HCT116 (cell line): ENCODE measurements around the gene SERPINB13. TPM values are rescaled to one million over a fixed set of nuclear protein-coding genes. Genes with fewer than 3 reads are reported as not detected.

Experiments
- ATAC-seq: fragments of 200-7000 bp; cut with Tn5 transposase; 2 replicates; pipeline ENCODE4 v1.9.1; 2020; ENCODE audit warnings: mild to moderate bottlenecking, moderate library complexity
- BruUV-seq: library from RNA; stranded (reverse); fragments of 400-500 nt; replicated peaks from 2 replicates; lab custom pipeline; 2021; lab: Mats Ljungman, UMichigan
- CTCF ChIA-PET: fragments of 300-600 bp; sonication (Branson Sonifier 250); formaldehyde crosslinking; loops from one replicate; lab custom pipeline; 2021; ENCODE audit warnings: antibody characterized with exemption; lab: Charles Lee
- POLR2A ChIA-PET: fragments of 300-600, 350-600 bp; sonication (Branson Sonifier 250); formaldehyde crosslinking; loops from one replicate; lab custom pipeline; 2021; ENCODE audit warnings: antibody characterized with exemption; lab: Charles Lee
- RAD21 ChIA-PET, 2 experiments: fragments of 300-600 bp; sonication (Branson Sonifier 250); formaldehyde crosslinking; loops; one replicate each; lab custom pipeline; 2023; ENCODE audit warnings: low total read pairs in 2 of 2; ENCODE audit not compliant: uncharacterized antibody in 2 of 2, unreplicated experiment in 2 of 2, low non-redundant PET in 1 of 2; lab: Charles Lee
- DNase-seq: peaks from one replicate; pipeline ENCODE4 v3.0.0-alpha.2; 2010; ENCODE audit warnings: low read depth, low spot score
- H2AFZ ChIP-seq: fragments of 200-600 bp; shearing (Covaris generic), sonication (generic); 2 replicates; pipeline ENCODE4 v1.6.1; 2017; ENCODE audit warnings: low read depth, mixed run types, mixed read lengths, antibody characterized with exemption, low read length; ENCODE audit not compliant: poor library complexity, severe bottlenecking
- H3K27ac ChIP-seq: 2 replicates; pipeline ENCODE4 v1.5.1; 2012; ENCODE audit warnings: low read depth, low read length
- H3K27me3 ChIP-seq: fragments of 200-600 bp; sonication (generic); 2 replicates; pipeline ENCODE4 v1.6.1; 2016; ENCODE audit warnings: mixed run types, low read length, mixed read lengths; ENCODE audit not compliant: insufficient read depth
- H3K36me3 ChIP-seq, 2 experiments: fragments of 200-500 bp in 1 of 2; fragments of 200-600 bp in 1 of 2; sonication (Bioruptor generic) in 1 of 2; sonication (generic) in 1 of 2; 2 replicates each; pipeline versions ENCODE4 v1.5.1 to v1.6.1; 2014 to 2016; ENCODE audit warnings: low read length in 2 of 2, inconsistent platforms in 1 of 2, mixed read lengths in 1 of 2, mixed run types in 1 of 2; ENCODE audit not compliant: insufficient read depth in 2 of 2, control insufficient read depth in 1 of 2
- H3K4me1 ChIP-seq, 2 experiments: fragments of 200-600 bp in 1 of 2; sonication (generic) in 1 of 2; 2 replicates each; pipeline versions ENCODE4 v1.5.1 to v1.6.1; 2012 to 2017; ENCODE audit warnings: low read length in 2 of 2, inconsistent platforms in 1 of 2, mild to moderate bottlenecking in 1 of 2, mixed read lengths in 1 of 2, mixed run types in 1 of 2, moderate library complexity in 1 of 2; ENCODE audit not compliant: insufficient read depth in 2 of 2, control insufficient read depth in 1 of 2
- H3K4me2 ChIP-seq: fragments of 200-600 bp; sonication (generic); 2 replicates; pipeline ENCODE4 v1.6.1; 2017; ENCODE audit warnings: mixed run types, low read length, mixed read lengths
- H3K4me3 ChIP-seq, 2 experiments: fragments of 200-600 bp in 1 of 2; sonication (generic) in 1 of 2; replicated peaks in 1 of 2; 2 replicates each; pipeline ENCODE4 v1.5.1; 2011 to 2016; ENCODE audit warnings: low read length in 2 of 2, control low read depth in 1 of 2, low read depth in 1 of 2, mild to moderate bottlenecking in 1 of 2, mixed read lengths in 1 of 2, mixed run types in 1 of 2
- H3K79me2 ChIP-seq: fragments of 200-600 bp; sonication (generic); 2 replicates; pipeline ENCODE4 v1.6.1; 2017; ENCODE audit warnings: mild to moderate bottlenecking, mixed run types, low read length, moderate library complexity, mixed read lengths; ENCODE audit not compliant: insufficient read depth
- H3K9ac ChIP-seq: fragments of 200-600 bp; sonication (generic); 2 replicates; pipeline ENCODE4 v1.6.1; 2016; ENCODE audit warnings: low read length, mixed read lengths
- H3K9me2 ChIP-seq: fragments of 200-600 bp; sonication (generic), shearing (Covaris generic); 2 replicates; pipeline ENCODE4 v1.6.1; 2017; ENCODE audit warnings: mixed run types, mild to moderate bottlenecking, moderate library complexity; ENCODE audit not compliant: insufficient read depth
- H3K9me3 ChIP-seq, 2 experiments: fragments of 200-500 bp in 1 of 2; fragments of 200-600 bp in 1 of 2; sonication (Bioruptor generic) in 1 of 2; sonication (generic) in 1 of 2; 2 replicates each; pipeline ENCODE4 v1.6.1; 2014 to 2017; ENCODE audit warnings: low read length in 2 of 2, mixed read lengths in 2 of 2, inconsistent platforms in 1 of 2, low read depth in 1 of 2, mild to moderate bottlenecking in 1 of 2, mixed run types in 1 of 2, moderate library complexity in 1 of 2; ENCODE audit not compliant: control insufficient read depth in 1 of 2, insufficient read depth in 1 of 2
- H4K20me1 ChIP-seq: fragments of 200-600 bp; sonication (generic), shearing (Covaris generic); 2 replicates; pipeline ENCODE4 v1.6.1; 2017; ENCODE audit warnings: mixed run types, mild to moderate bottlenecking, moderate library complexity; ENCODE audit not compliant: insufficient read depth
- ELF1 ChIP-seq: IDR thresholded peaks from 2 replicates; pipeline ENCODE4 v1.6.1; 2012; ENCODE audit warnings: low read depth, borderline replicate concordance
- FOSL1 ChIP-seq: IDR thresholded peaks from 2 replicates; pipeline ENCODE4 v1.6.1; 2012; ENCODE audit warnings: low read depth
- POLR2AphosphoS5 ChIP-seq: IDR thresholded peaks from 2 replicates; pipeline ENCODE4 v1.6.1; 2011; ENCODE audit warnings: mild to moderate bottlenecking, low read depth, low read length, moderate library complexity
- TCF7L2 ChIP-seq: IDR thresholded peaks from 2 replicates; pipeline ENCODE4 v1.7.0; 2011; ENCODE audit warnings: borderline replicate concordance, inconsistent platforms; ENCODE audit not compliant: insufficient read depth, insufficient read length; ENCODE audit errors: extremely low read depth
- YY1 ChIP-seq: IDR thresholded peaks from 2 replicates; pipeline ENCODE4 v1.6.1; 2011; ENCODE audit warnings: low read length, low read depth, moderate library complexity, mild to moderate bottlenecking; ENCODE audit not compliant: insufficient replicate concordance; ENCODE audit errors: extremely low read depth
- intact Hi-C: fragments of 100-400 bp; cut with micrococcal nuclease; formaldehyde crosslinking; loops from 2 replicates; pipeline ENCODE4 v1.10.0; 2022
- total RNA-seq: library from RNA; stranded (reverse); gene quantifications from one replicate; pipeline ENCODE4 v1.2.1, GENCODE V29; 2021; ENCODE audit not compliant: unreplicated experiment
- TF ChIP-seq, protein P1 (sequence below): IDR thresholded peaks from 2 replicates; pipeline ENCODE4 v1.6.1; 2012; ENCODE audit warnings: low read depth

Gene SERPINB13
- total RNA-seq, 1 experiment from 2014 or later, result 0.07 TPM

DNA sequence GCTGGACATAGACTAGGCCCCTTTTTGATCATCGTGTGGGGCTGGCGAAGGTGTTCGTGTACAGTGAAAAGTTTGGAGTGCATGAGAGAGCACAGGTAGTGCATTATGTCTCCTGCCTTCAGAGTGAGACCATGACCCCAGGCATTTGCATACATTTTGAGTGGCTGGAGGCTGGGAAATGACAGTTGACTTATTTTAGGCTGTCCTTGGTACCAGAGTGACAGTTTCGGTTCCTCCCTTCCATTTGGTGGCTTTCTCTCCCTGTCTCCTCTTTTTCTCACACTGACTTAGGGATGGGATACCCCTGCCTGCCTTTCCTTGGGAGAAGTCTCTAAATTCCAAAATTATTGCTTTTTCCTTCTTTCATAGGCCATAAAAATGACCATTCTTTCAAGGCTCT, 24.9 kb upstream of the SERPINB13 start:
- CTCF ChIA-PET, result no interaction called here
- TF ChIP-seq POLR2AphosphoS5, result no peak
- no peak for TF ChIP-seq ELF1
- TF ChIP-seq FOSL1, result no peak
- no peak for TF ChIP-seq YY1
- TF ChIP-seq, protein P1, sequence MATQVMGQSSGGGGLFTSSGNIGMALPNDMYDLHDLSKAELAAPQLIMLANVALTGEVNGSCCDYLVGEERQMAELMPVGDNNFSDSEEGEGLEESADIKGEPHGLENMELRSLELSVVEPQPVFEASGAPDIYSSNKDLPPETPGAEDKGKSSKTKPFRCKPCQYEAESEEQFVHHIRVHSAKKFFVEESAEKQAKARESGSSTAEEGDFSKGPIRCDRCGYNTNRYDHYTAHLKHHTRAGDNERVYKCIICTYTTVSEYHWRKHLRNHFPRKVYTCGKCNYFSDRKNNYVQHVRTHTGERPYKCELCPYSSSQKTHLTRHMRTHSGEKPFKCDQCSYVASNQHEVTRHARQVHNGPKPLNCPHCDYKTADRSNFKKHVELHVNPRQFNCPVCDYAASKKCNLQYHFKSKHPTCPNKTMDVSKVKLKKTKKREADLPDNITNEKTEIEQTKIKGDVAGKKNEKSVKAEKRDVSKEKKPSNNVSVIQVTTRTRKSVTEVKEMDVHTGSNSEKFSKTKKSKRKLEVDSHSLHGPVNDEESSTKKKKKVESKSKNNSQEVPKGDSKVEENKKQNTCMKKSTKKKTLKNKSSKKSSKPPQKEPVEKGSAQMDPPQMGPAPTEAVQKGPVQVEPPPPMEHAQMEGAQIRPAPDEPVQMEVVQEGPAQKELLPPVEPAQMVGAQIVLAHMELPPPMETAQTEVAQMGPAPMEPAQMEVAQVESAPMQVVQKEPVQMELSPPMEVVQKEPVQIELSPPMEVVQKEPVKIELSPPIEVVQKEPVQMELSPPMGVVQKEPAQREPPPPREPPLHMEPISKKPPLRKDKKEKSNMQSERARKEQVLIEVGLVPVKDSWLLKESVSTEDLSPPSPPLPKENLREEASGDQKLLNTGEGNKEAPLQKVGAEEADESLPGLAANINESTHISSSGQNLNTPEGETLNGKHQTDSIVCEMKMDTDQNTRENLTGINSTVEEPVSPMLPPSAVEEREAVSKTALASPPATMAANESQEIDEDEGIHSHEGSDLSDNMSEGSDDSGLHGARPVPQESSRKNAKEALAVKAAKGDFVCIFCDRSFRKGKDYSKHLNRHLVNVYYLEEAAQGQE, result no peak
- no peak for TF ChIP-seq TCF7L2
- no peaks in the 10 kb centered on the region for H3K79me2 ChIP-seq
- BruUV-seq, result no TSS peak
- H3K4me2 ChIP-seq, result no peak overlapping the region
- H4K20me1 ChIP-seq, result no peaks in the 10 kb centered on the region
- H3K9ac ChIP-seq, result no peak overlapping the region
- no peak overlapping the region for H3K4me3 ChIP-seq
- no peaks in the 10 kb centered on the region for H3K9me3 ChIP-seq
- no peaks in the 10 kb centered on the region for H3K4me1 ChIP-seq
- no peak overlapping the region for H3K27ac ChIP-seq
- RAD21 ChIA-PET, result no interaction called here
- no peaks in the 10 kb centered on the region for H3K9me2 ChIP-seq
- H3K36me3 ChIP-seq, result no peaks in the 10 kb centered on the region
- ATAC-seq, result no peak
- H3K27me3 ChIP-seq, result no peaks in the 10 kb centered on the region
- POLR2A ChIA-PET, result no interaction called here
- H2AFZ ChIP-seq, result no peak overlapping the region
- intact Hi-C loops, result no loop called here
- DNase-seq, result no peak
